Osteoblast (primary cell): ENCODE measurements around the gene IFT25. TPM values are rescaled to one million over a fixed set of nuclear protein-coding genes. Genes with fewer than 3 reads are reported as not detected.
"Not testable (repeated sequence)": the region's sequence is repeated elsewhere in the genome, so short reads cannot be mapped to it uniquely, and the experiment has no call there.

Experiments
- DNase-seq: peaks from one replicate; pipeline ENCODE4 v3.0.0; 2011; ENCODE audit warnings: low spot score, mixed read lengths; ENCODE audit not compliant: insufficient read length; ENCODE audit errors: missing footprints
- H2AFZ ChIP-seq: 2 replicates; pipeline ENCODE4 v1.6.0; 2011; ENCODE audit warnings: mild to moderate bottlenecking, low read length
- H3K27ac ChIP-seq: 2 replicates; pipeline ENCODE4 v1.5.1; 2011; ENCODE audit warnings: mild to moderate bottlenecking, low read depth, low read length, moderate library complexity
- H3K27me3 ChIP-seq: 2 replicates; pipeline ENCODE4 v1.6.0; 2012; ENCODE audit warnings: mild to moderate bottlenecking, control low read depth, inconsistent platforms, low read length, moderate library complexity; ENCODE audit not compliant: insufficient read depth
- H3K36me3 ChIP-seq: 2 replicates; pipeline ENCODE4 v1.5.1; 2011; ENCODE audit warnings: mild to moderate bottlenecking, low read length, control low read depth, moderate library complexity; ENCODE audit not compliant: insufficient read depth
- H3K4me1 ChIP-seq: 2 replicates; pipeline ENCODE4 v1.5.1; 2011; ENCODE audit warnings: mild to moderate bottlenecking, low read length, control low read depth, moderate library complexity; ENCODE audit not compliant: insufficient read depth
- H3K4me2 ChIP-seq: 2 replicates; pipeline ENCODE4 v1.6.0; 2011; ENCODE audit warnings: mild to moderate bottlenecking, low read length; ENCODE audit not compliant: insufficient read depth
- H3K4me3 ChIP-seq: fragments of 200-600 bp; sonication (generic); 3 replicates; pipeline ENCODE4 v1.5.1; 2012; ENCODE audit warnings: mild to moderate bottlenecking, low read length, inconsistent platforms; ENCODE audit not compliant: insufficient read depth
- H3K79me2 ChIP-seq: 2 replicates; pipeline ENCODE4 v1.6.0; 2012; ENCODE audit warnings: mild to moderate bottlenecking, low read length, control low read depth, inconsistent platforms; ENCODE audit not compliant: insufficient read depth
- H3K9me3 ChIP-seq: 2 replicates; pipeline ENCODE4 v1.5.1; 2011; ENCODE audit warnings: low read depth, low read length, control low read depth
- H4K20me1 ChIP-seq: 2 replicates; pipeline ENCODE4 v1.6.0; 2012; ENCODE audit warnings: mild to moderate bottlenecking, low read length, control low read depth; ENCODE audit not compliant: insufficient read depth
- CTCF ChIP-seq: IDR thresholded peaks from 2 replicates; pipeline ENCODE4 v1.5.1; 2011; ENCODE audit warnings: mild to moderate bottlenecking, low read depth, low read length, moderate library complexity; ENCODE audit errors: extremely low read depth
- total RNA-seq: library from RNA; depleted of rRNA; stranded (reverse); fragments of >200 nt; gene quantifications from 2 replicates; pipeline ENCODE4 v1.2.3, GENCODE V29; 2012

IFT25 gene
- total RNA-seq, 1 donor: 21.7 TPM

GRCh38 chr1:53888681-53889080 is 56.8 kb downstream of the IFT25 start:
- H3K4me3 ChIP-seq: peak overlapping the region; percentile 92
- H2AFZ ChIP-seq: no peak overlapping the region
- H3K4me2 ChIP-seq: peak overlapping the region; percentile 81
- no peak for TF ChIP-seq CTCF
- no peaks in the 10 kb centered on the region for H3K27me3 ChIP-seq
- peaks cover 9% of the 10 kb centered on the region for H3K36me3 ChIP-seq
- H4K20me1 ChIP-seq: no peaks in the 10 kb centered on the region
- no peak for DNase-seq
- peaks cover 13% of the 10 kb centered on the region for H3K4me1 ChIP-seq
- peaks cover 5% of the 10 kb centered on the region for H3K79me2 ChIP-seq
- H3K9me3 ChIP-seq: no peaks in the 10 kb centered on the region
- no peak overlapping the region for H3K27ac ChIP-seq

GRCh38 chr1:53883600-53883999 is 61.9 kb downstream of the IFT25 start:
- H3K4me1 ChIP-seq, H3K9me3 ChIP-seq, H3K27me3 ChIP-seq, H4K20me1 ChIP-seq, H3K4me2 ChIP-seq, H3K4me3 ChIP-seq, H3K27ac ChIP-seq, H2AFZ ChIP-seq, DNase-seq, H3K79me2 ChIP-seq: not testable (repeated sequence)
- peaks cover 22% of the 10 kb centered on the region for H3K36me3 ChIP-seq

- H3K27ac ChIP-seq, H2AFZ ChIP-seq, DNase-seq, H3K4me1 ChIP-seq, H3K9me3 ChIP-seq, H3K27me3 ChIP-seq, H3K4me3 ChIP-seq, H3K79me2 ChIP-seq, H4K20me1 ChIP-seq, H3K4me2 ChIP-seq: not testable (repeated sequence)
- H3K36me3 ChIP-seq: peaks cover 20% of the 10 kb centered on the region
Measured at GRCh38 chr1:53881853-53882252, 63.6 kb downstream of the IFT25 start.

GRCh38 chr1:53878492-53879105 is 66.9 kb downstream of the IFT25 start:
- no peak overlapping the region for H3K4me2 ChIP-seq
- no peaks in the 10 kb centered on the region for H3K79me2 ChIP-seq
- no peaks in the 10 kb centered on the region for H3K4me1 ChIP-seq
- H2AFZ ChIP-seq: no peak overlapping the region
- DNase-seq: no peak
- peak; percentile 64 for TF ChIP-seq CTCF
- peaks cover 16% of the 10 kb centered on the region for H3K36me3 ChIP-seq
- H3K4me3 ChIP-seq: no peak overlapping the region
- no peaks in the 10 kb centered on the region for H3K27me3 ChIP-seq
- no peaks in the 10 kb centered on the region for H4K20me1 ChIP-seq
- no peak overlapping the region for H3K27ac ChIP-seq
- H3K9me3 ChIP-seq: no peaks in the 10 kb centered on the region

GRCh38 chr1:53875150-53875549 is 70.3 kb downstream of the IFT25 start:
- H3K36me3 ChIP-seq: peaks cover 12% of the 10 kb centered on the region
- H3K27ac ChIP-seq, H3K9me3 ChIP-seq, H3K4me2 ChIP-seq, H3K4me3 ChIP-seq, H3K79me2 ChIP-seq, H3K27me3 ChIP-seq, DNase-seq, H3K4me1 ChIP-seq, H4K20me1 ChIP-seq, H2AFZ ChIP-seq: not testable (repeated sequence)
